ENCODE data around the gene ENTHD1. TPM values are rescaled to one million over a fixed set of nuclear protein-coding genes. Genes with fewer than 3 reads are reported as not detected.

Gene ENTHD1
- total and polyA plus RNA-seq, 2 donors (not counting 3 experiments of a cell fraction or from before 2014, with no cell fraction given) = not detected

DNA sequence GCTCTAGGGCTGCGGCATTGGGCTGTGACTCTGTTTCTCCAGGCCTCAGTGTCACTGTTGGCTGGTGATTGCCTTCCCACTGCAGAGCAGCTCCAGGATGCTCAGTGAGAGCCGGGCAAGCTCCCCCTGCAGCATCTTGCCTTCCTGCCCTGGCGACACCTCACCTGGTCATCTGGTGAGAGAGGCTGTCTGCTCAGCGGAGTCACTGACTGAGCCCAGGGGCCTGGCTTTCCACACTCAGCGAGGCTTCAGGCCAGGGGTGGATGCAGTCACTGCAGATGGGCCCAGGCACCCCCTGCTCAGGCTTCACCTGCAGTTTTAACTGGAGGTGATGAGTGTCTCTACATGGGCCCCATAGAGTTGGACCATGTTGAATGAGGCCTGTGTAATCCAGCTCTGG lies 186.2 kb downstream of the ENTHD1 start:
- H3K27ac ChIP-seq (ENCODE audit: insufficient read depth, low read depth, low read length) = no peak overlapping the region
- intact Hi-C loops (cut with micrococcal nuclease) = no loop called here
- H3K79me2 ChIP-seq (ENCODE audit: control insufficient read depth, insufficient read depth, low read length) = no peaks in the 10 kb centered on the region
- H3K9me1 ChIP-seq (replicated peaks; ENCODE audit: control insufficient read depth, extremely low read depth, insufficient read depth, low read length) = no peaks in the 10 kb centered on the region
- H4K20me1 ChIP-seq (replicated peaks; ENCODE audit: control insufficient read depth, extremely low read depth, insufficient read depth, low read length) = no peaks in the 10 kb centered on the region
- H3K9me3 ChIP-seq (replicated peaks; ENCODE audit: control insufficient read depth, insufficient read depth, low read length) = no peaks in the 10 kb centered on the region
- no peaks in the 10 kb centered on the region for H3K36me3 ChIP-seq (ENCODE audit: control insufficient read depth in 2 of 2, extremely low read depth in 1 of 2, insufficient read depth in 2 of 2, low read length in 2 of 2)
- TF ChIP-seq POLR2A (IDR thresholded peaks at IDR 0.05; ENCODE audit: low read depth, low read length) (no peak), POLR2AphosphoS5 (IDR thresholded peaks at IDR 0.05; ENCODE audit: insufficient read depth, low read depth, low read length) (no peak), MYC (IDR thresholded peaks at IDR 0.05; ENCODE audit: low read depth, low read length) (no peak), JUN (IDR thresholded peaks at IDR 0.05; ENCODE audit: borderline replicate concordance, insufficient read depth, insufficient read length, low read depth) (no peak), EZH2 (IDR thresholded peaks at IDR 0.05; ENCODE audit: borderline replicate concordance, low read depth, low read length, severe bottlenecking) (no peak)
- TF ChIP-seq, protein P1, sequence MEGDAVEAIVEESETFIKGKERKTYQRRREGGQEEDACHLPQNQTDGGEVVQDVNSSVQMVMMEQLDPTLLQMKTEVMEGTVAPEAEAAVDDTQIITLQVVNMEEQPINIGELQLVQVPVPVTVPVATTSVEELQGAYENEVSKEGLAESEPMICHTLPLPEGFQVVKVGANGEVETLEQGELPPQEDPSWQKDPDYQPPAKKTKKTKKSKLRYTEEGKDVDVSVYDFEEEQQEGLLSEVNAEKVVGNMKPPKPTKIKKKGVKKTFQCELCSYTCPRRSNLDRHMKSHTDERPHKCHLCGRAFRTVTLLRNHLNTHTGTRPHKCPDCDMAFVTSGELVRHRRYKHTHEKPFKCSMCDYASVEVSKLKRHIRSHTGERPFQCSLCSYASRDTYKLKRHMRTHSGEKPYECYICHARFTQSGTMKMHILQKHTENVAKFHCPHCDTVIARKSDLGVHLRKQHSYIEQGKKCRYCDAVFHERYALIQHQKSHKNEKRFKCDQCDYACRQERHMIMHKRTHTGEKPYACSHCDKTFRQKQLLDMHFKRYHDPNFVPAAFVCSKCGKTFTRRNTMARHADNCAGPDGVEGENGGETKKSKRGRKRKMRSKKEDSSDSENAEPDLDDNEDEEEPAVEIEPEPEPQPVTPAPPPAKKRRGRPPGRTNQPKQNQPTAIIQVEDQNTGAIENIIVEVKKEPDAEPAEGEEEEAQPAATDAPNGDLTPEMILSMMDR (IDR thresholded peaks at IDR 0.05; ENCODE audit: extremely low read depth in 1 of 2, insufficient read depth in 1 of 2, low read depth in 1 of 2, low read length in 2 of 2) = no peak
- CTCF ChIA-PET = interaction anchor here (0.7 to 1.5 kb wide), 2 partner anchors 12 to 317 kb away, joined by 3 to 4 read pairs; no protein-coding TSS in a partner anchor
- H2AFZ ChIP-seq (ENCODE audit: low read depth, low read length) = no peak overlapping the region
- no peaks in the 10 kb centered on the region for H3K4me1 ChIP-seq (ENCODE audit: control insufficient read depth, extremely low read depth, insufficient read depth, low read length)
- no peak overlapping the region for H3K9ac ChIP-seq (replicated peaks; ENCODE audit: extremely low read depth, insufficient read depth, low read length)
- DNase-seq (ENCODE audit: low read depth, low spot score) = no peak
- H3K27me3 ChIP-seq (ENCODE audit: control insufficient read depth in 2 of 2, insufficient read depth in 2 of 2, low read length in 2 of 2) = no peaks in the 10 kb centered on the region
- no peak overlapping the region for H3K4me2 ChIP-seq (ENCODE audit: insufficient read depth, low read length)
- no peak overlapping the region for H3K4me3 ChIP-seq (replicated peaks in 1 of 3; ENCODE audit: insufficient read depth in 1 of 3, low read depth in 1 of 3, low read length in 3 of 3)
- dilution Hi-C loops (cut with MboI; ENCODE audit: extremely low pct_ligation_motif_present, low sequenced_read_pairs) = no loop called here
- no TSS peak for BruUV-seq (replicated peaks)
- FAIRE-seq = no peak
- POLR2A ChIA-PET = no interaction called here
